GM19193 (cell line): Measurements from ENCODE around the gene TRIM24.

Experiments
- POLR2A ChIP-seq: IDR thresholded peaks from 4 replicates; pipeline ENCODE4 v1.6.1; 2011; ENCODE audit not compliant: insufficient read depth, insufficient read length; ENCODE audit errors: extremely low read depth

TRIM24 gene

GRCh38 chr7:138459413-138460175 lies 465 bp upstream of the TRIM24 start:
- no peak for TF ChIP-seq POLR2A

GRCh38 chr7:138460649-138461607 lies 869 bp downstream of the TRIM24 start:
- no peak for TF ChIP-seq POLR2A

- no peak for TF ChIP-seq POLR2A
These were observed 5.0 kb downstream of the TRIM24 start for GRCh38 chr7:138465046-138465445.

GRCh38 chr7:138468244-138469123 lies 8.4 kb downstream of the TRIM24 start:
- no peak for TF ChIP-seq POLR2A

GRCh38 chr7:138470391-138471157 lies 10.5 kb downstream of the TRIM24 start:
- no peak for TF ChIP-seq POLR2A

- no peak for TF ChIP-seq POLR2A
These were observed 12.4 kb downstream of the TRIM24 start for GRCh38 chr7:138472292-138473079.

- TF ChIP-seq POLR2A = no peak
These were observed 15.3 kb downstream of the TRIM24 start for GRCh38 chr7:138475377-138475776.

GRCh38 chr7:138477081-138477578 lies 17.1 kb downstream of the TRIM24 start:
- TF ChIP-seq POLR2A = no peak

GRCh38 chr7:138477581-138477980 lies 17.5 kb downstream of the TRIM24 start:
- no peak for TF ChIP-seq POLR2A

- TF ChIP-seq POLR2A = no peak
These were observed 18.4 kb downstream of the TRIM24 start for GRCh38 chr7:138478499-138478908.

- TF ChIP-seq POLR2A = no peak
These were observed 20.5 kb downstream of the TRIM24 start for GRCh38 chr7:138480527-138480926.

- no peak for TF ChIP-seq POLR2A
These were observed 21.7 kb downstream of the TRIM24 start for GRCh38 chr7:138481447-138482380.

GRCh38 chr7:138483531-138483930 lies 23.5 kb downstream of the TRIM24 start:
- no peak for TF ChIP-seq POLR2A
